HCT116 (cell line): Measurements from ENCODE around the gene UFSP2. TPM values are rescaled to one million over a fixed set of nuclear protein-coding genes. Genes with fewer than 3 reads are reported as not detected.

Experiments used
- ATAC-seq: fragments of 200-7000 bp; cut with Tn5 transposase; 2 replicates; pipeline ENCODE4 v1.9.1; 2020; ENCODE audit warnings: mild to moderate bottlenecking, moderate library complexity
- BruUV-seq: library from RNA; stranded (reverse); fragments of 400-500 nt; replicated peaks from 2 replicates; lab custom pipeline; 2021; lab: Mats Ljungman, UMichigan
- CTCF ChIA-PET: fragments of 300-600 bp; sonication (Branson Sonifier 250); formaldehyde crosslinking; loops from one replicate; lab custom pipeline; 2021; ENCODE audit warnings: antibody characterized with exemption; lab: Charles Lee
- POLR2A ChIA-PET: fragments of 300-600, 350-600 bp; sonication (Branson Sonifier 250); formaldehyde crosslinking; loops from one replicate; lab custom pipeline; 2021; ENCODE audit warnings: antibody characterized with exemption; lab: Charles Lee
- RAD21 ChIA-PET, 2 experiments: fragments of 300-600 bp; sonication (Branson Sonifier 250); formaldehyde crosslinking; loops; one replicate each; lab custom pipeline; 2023; ENCODE audit warnings: low total read pairs in 2 of 2; ENCODE audit not compliant: uncharacterized antibody in 2 of 2, unreplicated experiment in 2 of 2, low non-redundant PET in 1 of 2; lab: Charles Lee
- DNase-seq: peaks from one replicate; pipeline ENCODE4 v3.0.0-alpha.2; 2010; ENCODE audit warnings: low read depth, low spot score
- H2AFZ ChIP-seq: fragments of 200-600 bp; shearing (Covaris generic), sonication (generic); 2 replicates; pipeline ENCODE4 v1.6.1; 2017; ENCODE audit warnings: low read depth, mixed run types, mixed read lengths, antibody characterized with exemption, low read length; ENCODE audit not compliant: poor library complexity, severe bottlenecking
- H3K27ac ChIP-seq: 2 replicates; pipeline ENCODE4 v1.5.1; 2012; ENCODE audit warnings: low read depth, low read length
- H3K27me3 ChIP-seq: fragments of 200-600 bp; sonication (generic); 2 replicates; pipeline ENCODE4 v1.6.1; 2016; ENCODE audit warnings: mixed run types, low read length, mixed read lengths; ENCODE audit not compliant: insufficient read depth
- H3K36me3 ChIP-seq, 2 experiments: fragments of 200-500 bp in 1 of 2; fragments of 200-600 bp in 1 of 2; sonication (Bioruptor generic) in 1 of 2; sonication (generic) in 1 of 2; 2 replicates each; pipeline versions ENCODE4 v1.5.1 to v1.6.1; 2014 to 2016; ENCODE audit warnings: low read length in 2 of 2, inconsistent platforms in 1 of 2, mixed read lengths in 1 of 2, mixed run types in 1 of 2; ENCODE audit not compliant: insufficient read depth in 2 of 2, control insufficient read depth in 1 of 2
- H3K4me1 ChIP-seq, 2 experiments: fragments of 200-600 bp in 1 of 2; sonication (generic) in 1 of 2; 2 replicates each; pipeline versions ENCODE4 v1.5.1 to v1.6.1; 2012 to 2017; ENCODE audit warnings: low read length in 2 of 2, inconsistent platforms in 1 of 2, mild to moderate bottlenecking in 1 of 2, mixed read lengths in 1 of 2, mixed run types in 1 of 2, moderate library complexity in 1 of 2; ENCODE audit not compliant: insufficient read depth in 2 of 2, control insufficient read depth in 1 of 2
- H3K4me2 ChIP-seq: fragments of 200-600 bp; sonication (generic); 2 replicates; pipeline ENCODE4 v1.6.1; 2017; ENCODE audit warnings: mixed run types, low read length, mixed read lengths
- H3K4me3 ChIP-seq, 2 experiments: fragments of 200-600 bp in 1 of 2; sonication (generic) in 1 of 2; replicated peaks in 1 of 2; 2 replicates each; pipeline ENCODE4 v1.5.1; 2011 to 2016; ENCODE audit warnings: low read length in 2 of 2, control low read depth in 1 of 2, low read depth in 1 of 2, mild to moderate bottlenecking in 1 of 2, mixed read lengths in 1 of 2, mixed run types in 1 of 2
- H3K79me2 ChIP-seq: fragments of 200-600 bp; sonication (generic); 2 replicates; pipeline ENCODE4 v1.6.1; 2017; ENCODE audit warnings: mild to moderate bottlenecking, mixed run types, low read length, moderate library complexity, mixed read lengths; ENCODE audit not compliant: insufficient read depth
- H3K9ac ChIP-seq: fragments of 200-600 bp; sonication (generic); 2 replicates; pipeline ENCODE4 v1.6.1; 2016; ENCODE audit warnings: low read length, mixed read lengths
- H3K9me2 ChIP-seq: fragments of 200-600 bp; sonication (generic), shearing (Covaris generic); 2 replicates; pipeline ENCODE4 v1.6.1; 2017; ENCODE audit warnings: mixed run types, mild to moderate bottlenecking, moderate library complexity; ENCODE audit not compliant: insufficient read depth
- H3K9me3 ChIP-seq, 2 experiments: fragments of 200-500 bp in 1 of 2; fragments of 200-600 bp in 1 of 2; sonication (Bioruptor generic) in 1 of 2; sonication (generic) in 1 of 2; 2 replicates each; pipeline ENCODE4 v1.6.1; 2014 to 2017; ENCODE audit warnings: low read length in 2 of 2, mixed read lengths in 2 of 2, inconsistent platforms in 1 of 2, low read depth in 1 of 2, mild to moderate bottlenecking in 1 of 2, mixed run types in 1 of 2, moderate library complexity in 1 of 2; ENCODE audit not compliant: control insufficient read depth in 1 of 2, insufficient read depth in 1 of 2
- H4K20me1 ChIP-seq: fragments of 200-600 bp; sonication (generic), shearing (Covaris generic); 2 replicates; pipeline ENCODE4 v1.6.1; 2017; ENCODE audit warnings: mixed run types, mild to moderate bottlenecking, moderate library complexity; ENCODE audit not compliant: insufficient read depth
- CEBPB ChIP-seq: IDR thresholded peaks from 2 replicates; pipeline ENCODE4 v1.6.1; 2012; ENCODE audit warnings: low read depth
- ELF1 ChIP-seq: IDR thresholded peaks from 2 replicates; pipeline ENCODE4 v1.6.1; 2012; ENCODE audit warnings: low read depth, borderline replicate concordance
- JUND ChIP-seq: IDR thresholded peaks from 2 replicates; pipeline ENCODE4 v1.6.1; 2012
- POLR2A ChIP-seq: IDR thresholded peaks from 2 replicates; pipeline ENCODE4 v1.7.0; 2011; ENCODE audit warnings: borderline replicate concordance; ENCODE audit not compliant: insufficient read depth, insufficient read length; ENCODE audit errors: extremely low read depth
- POLR2AphosphoS5 ChIP-seq: IDR thresholded peaks from 2 replicates; pipeline ENCODE4 v1.6.1; 2011; ENCODE audit warnings: mild to moderate bottlenecking, low read depth, low read length, moderate library complexity
- RAD21 ChIP-seq: IDR thresholded peaks from 2 replicates; pipeline ENCODE4 v1.6.1; 2012; ENCODE audit warnings: low read depth, mild to moderate bottlenecking
- SIN3A ChIP-seq: IDR thresholded peaks from 2 replicates; pipeline ENCODE4 v1.6.1; 2012; ENCODE audit warnings: low read depth
- SP1 ChIP-seq: IDR thresholded peaks from 2 replicates; pipeline ENCODE4 v1.6.1; 2012; ENCODE audit warnings: low read depth
- SRF ChIP-seq: IDR thresholded peaks from 2 replicates; pipeline ENCODE4 v1.6.1; 2012; ENCODE audit warnings: low read depth
- TCF7L2 ChIP-seq: IDR thresholded peaks from 2 replicates; pipeline ENCODE4 v1.7.0; 2011; ENCODE audit warnings: borderline replicate concordance, inconsistent platforms; ENCODE audit not compliant: insufficient read depth, insufficient read length; ENCODE audit errors: extremely low read depth
- YY1 ChIP-seq: IDR thresholded peaks from 2 replicates; pipeline ENCODE4 v1.6.1; 2011; ENCODE audit warnings: low read length, low read depth, moderate library complexity, mild to moderate bottlenecking; ENCODE audit not compliant: insufficient replicate concordance; ENCODE audit errors: extremely low read depth
- ZFX ChIP-seq: fragments of 450-650 bp; IDR thresholded peaks from 2 replicates; pipeline ENCODE4 v1.6.1; 2017
- ZNF274 ChIP-seq: fragments of 200-500 bp; sonication (Bioruptor generic); IDR thresholded peaks from 2 replicates; pipeline ENCODE4 v1.6.1; 2014; ENCODE audit warnings: mild to moderate bottlenecking, low read depth, low read length, inconsistent platforms
- intact Hi-C: fragments of 100-400 bp; cut with micrococcal nuclease; formaldehyde crosslinking; loops from 2 replicates; pipeline ENCODE4 v1.10.0; 2022
- total RNA-seq: library from RNA; stranded (reverse); gene quantifications from one replicate; pipeline ENCODE4 v1.2.1, GENCODE V29; 2021; ENCODE audit not compliant: unreplicated experiment
- TF ChIP-seq, protein P1 (sequence below): IDR thresholded peaks from 2 replicates; pipeline ENCODE4 v1.6.1; 2012
- TF ChIP-seq, protein P2 (sequence below), 3 experiments: fragments of 200-600 bp in 1 of 3; sonication (generic) in 1 of 3; IDR thresholded peaks in 2 of 3; conservative IDR thresholded peaks in 1 of 3; 2 replicates each; pipeline ENCODE4 v1.5.1; 2012 to 2017; ENCODE audit warnings: low read depth in 2 of 3, low read length in 2 of 3, antibody characterized with exemption in 1 of 3, borderline replicate concordance in 1 of 3, control low read depth in 1 of 3, mild to moderate bottlenecking in 1 of 3, mixed read lengths in 1 of 3, mixed run types in 1 of 3, moderate library complexity in 1 of 3; ENCODE audit not compliant: insufficient read depth in 1 of 3
- TF ChIP-seq, protein P3 (sequence below): IDR thresholded peaks from 2 replicates; pipeline ENCODE4 v1.6.1; 2011; ENCODE audit warnings: mild to moderate bottlenecking, low read length, moderate library complexity; ENCODE audit not compliant: insufficient replicate concordance; ENCODE audit errors: extremely low read depth

UFSP2 gene
- total RNA-seq, 1 experiment from 2014 or later: 29.4 TPM

DNA sequence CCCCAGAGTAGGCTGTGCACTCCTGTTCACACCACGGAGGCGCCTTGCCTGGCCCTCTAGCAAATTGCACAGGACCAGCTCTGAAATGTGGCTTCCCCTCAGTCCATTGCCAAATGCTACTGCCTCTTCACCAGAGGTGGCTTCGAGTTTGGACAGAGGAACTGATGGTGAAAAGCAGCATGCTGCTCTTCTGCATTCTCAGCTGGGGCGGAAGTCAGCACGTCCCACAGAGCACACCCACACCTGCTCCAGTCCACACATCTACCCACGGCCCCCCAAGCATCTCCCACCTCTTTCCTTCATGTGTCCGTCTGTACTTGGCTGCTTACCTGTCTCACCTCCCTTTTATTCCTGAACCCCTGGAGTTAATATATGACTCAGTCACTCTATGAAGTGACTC, 73.6 kb downstream of the UFSP2 start:
- ChIA-PET CTCF (no interaction called here), RAD21 (no interaction called here), POLR2A (no interaction called here)
- no peak for DNase-seq
- Histone ChIP-seq H3K79me2 (no peaks in the 10 kb centered on the region), H3K9me3 (no peaks in the 10 kb centered on the region), H3K27ac (no peak overlapping the region), H3K4me3 (no peak overlapping the region), H3K36me3 (peaks cover 0 to under 1% of the 10 kb centered on the region in 2 experiments; a peak in 1 of 4 replicates), H3K4me2 (no peak overlapping the region), H2AFZ (no peak overlapping the region), H3K27me3 (no peaks in the 10 kb centered on the region), H3K9me2 (no peaks in the 10 kb centered on the region), H3K4me1 (no peaks in the 10 kb centered on the region), H3K9ac (no peak overlapping the region), H4K20me1 (no peaks in the 10 kb centered on the region)
- BruUV-seq: no TSS peak
- intact Hi-C loops: no loop called here
- TF ChIP-seq SRF: no peak
- TF ChIP-seq ZFX: no peak
- no peak for TF ChIP-seq POLR2AphosphoS5
- no peak for TF ChIP-seq TCF7L2
- TF ChIP-seq, protein P1, sequence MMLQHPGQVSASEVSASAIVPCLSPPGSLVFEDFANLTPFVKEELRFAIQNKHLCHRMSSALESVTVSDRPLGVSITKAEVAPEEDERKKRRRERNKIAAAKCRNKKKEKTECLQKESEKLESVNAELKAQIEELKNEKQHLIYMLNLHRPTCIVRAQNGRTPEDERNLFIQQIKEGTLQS: no peak
- no peak for TF ChIP-seq SP1
- no peak for TF ChIP-seq SIN3A
- no peak for ATAC-seq

DNA sequence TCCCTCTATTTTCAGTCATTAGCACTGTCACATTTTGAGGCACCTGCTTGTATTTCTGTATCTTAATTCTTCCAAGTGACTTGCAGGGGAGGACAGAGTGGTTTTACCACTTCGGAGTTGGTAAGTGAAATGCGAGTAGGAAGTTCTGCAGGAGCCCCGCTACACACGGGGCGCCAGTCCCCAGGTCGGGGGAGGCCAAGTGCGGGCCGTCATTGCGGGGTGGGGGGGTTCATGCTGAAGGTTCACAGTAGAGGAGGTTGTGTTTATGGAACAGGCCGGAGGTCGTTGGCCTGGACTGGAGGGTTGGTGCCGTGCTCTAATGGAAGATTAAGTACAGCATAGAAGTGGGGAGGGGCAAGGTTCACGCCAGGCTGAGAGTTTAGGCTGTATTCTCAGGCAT, 74.1 kb downstream of the UFSP2 start:
- ChIA-PET POLR2A (no interaction called here), CTCF (no interaction called here), RAD21 (no interaction called here)
- ATAC-seq: no peak
- TF ChIP-seq RAD21: no peak
- TF ChIP-seq CEBPB: no peak
- TF ChIP-seq POLR2A: no peak
- TF ChIP-seq POLR2AphosphoS5: no peak
- TF ChIP-seq ZNF274: no peak
- TF ChIP-seq YY1: no peak
- TF ChIP-seq, protein P2, sequence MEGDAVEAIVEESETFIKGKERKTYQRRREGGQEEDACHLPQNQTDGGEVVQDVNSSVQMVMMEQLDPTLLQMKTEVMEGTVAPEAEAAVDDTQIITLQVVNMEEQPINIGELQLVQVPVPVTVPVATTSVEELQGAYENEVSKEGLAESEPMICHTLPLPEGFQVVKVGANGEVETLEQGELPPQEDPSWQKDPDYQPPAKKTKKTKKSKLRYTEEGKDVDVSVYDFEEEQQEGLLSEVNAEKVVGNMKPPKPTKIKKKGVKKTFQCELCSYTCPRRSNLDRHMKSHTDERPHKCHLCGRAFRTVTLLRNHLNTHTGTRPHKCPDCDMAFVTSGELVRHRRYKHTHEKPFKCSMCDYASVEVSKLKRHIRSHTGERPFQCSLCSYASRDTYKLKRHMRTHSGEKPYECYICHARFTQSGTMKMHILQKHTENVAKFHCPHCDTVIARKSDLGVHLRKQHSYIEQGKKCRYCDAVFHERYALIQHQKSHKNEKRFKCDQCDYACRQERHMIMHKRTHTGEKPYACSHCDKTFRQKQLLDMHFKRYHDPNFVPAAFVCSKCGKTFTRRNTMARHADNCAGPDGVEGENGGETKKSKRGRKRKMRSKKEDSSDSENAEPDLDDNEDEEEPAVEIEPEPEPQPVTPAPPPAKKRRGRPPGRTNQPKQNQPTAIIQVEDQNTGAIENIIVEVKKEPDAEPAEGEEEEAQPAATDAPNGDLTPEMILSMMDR (IDR thresholded peaks at IDR 0.05 in 2 of 3, conservative IDR thresholded peaks at IDR 0.05 in 1 of 3; ENCODE audit: borderline replicate concordance in 1 of 3, insufficient read depth in 1 of 3, low read depth in 2 of 3, low read length in 2 of 3): no peak
- TF ChIP-seq JUND: no peak
- TF ChIP-seq ZFX: no peak
- no peak for TF ChIP-seq SRF
- no peak for TF ChIP-seq ELF1
- TF ChIP-seq SP1: no peak
- TF ChIP-seq, protein P1: no peak
- TF ChIP-seq, protein P3, sequence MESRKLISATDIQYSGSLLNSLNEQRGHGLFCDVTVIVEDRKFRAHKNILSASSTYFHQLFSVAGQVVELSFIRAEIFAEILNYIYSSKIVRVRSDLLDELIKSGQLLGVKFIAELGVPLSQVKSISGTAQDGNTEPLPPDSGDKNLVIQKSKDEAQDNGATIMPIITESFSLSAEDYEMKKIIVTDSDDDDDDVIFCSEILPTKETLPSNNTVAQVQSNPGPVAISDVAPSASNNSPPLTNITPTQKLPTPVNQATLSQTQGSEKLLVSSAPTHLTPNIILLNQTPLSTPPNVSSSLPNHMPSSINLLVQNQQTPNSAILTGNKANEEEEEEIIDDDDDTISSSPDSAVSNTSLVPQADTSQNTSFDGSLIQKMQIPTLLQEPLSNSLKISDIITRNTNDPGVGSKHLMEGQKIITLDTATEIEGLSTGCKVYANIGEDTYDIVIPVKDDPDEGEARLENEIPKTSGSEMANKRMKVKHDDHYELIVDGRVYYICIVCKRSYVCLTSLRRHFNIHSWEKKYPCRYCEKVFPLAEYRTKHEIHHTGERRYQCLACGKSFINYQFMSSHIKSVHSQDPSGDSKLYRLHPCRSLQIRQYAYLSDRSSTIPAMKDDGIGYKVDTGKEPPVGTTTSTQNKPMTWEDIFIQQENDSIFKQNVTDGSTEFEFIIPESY: no peak
- no peak for TF ChIP-seq SIN3A
- no peak overlapping the region for H3K9ac ChIP-seq
- no peak overlapping the region for H3K27ac ChIP-seq
- H4K20me1 ChIP-seq: no peaks in the 10 kb centered on the region
- no peaks in the 10 kb centered on the region for H3K4me1 ChIP-seq
- no peak overlapping the region for H2AFZ ChIP-seq
- no peaks in the 10 kb centered on the region for H3K9me3 ChIP-seq
- intact Hi-C loops: no loop called here
- H3K4me2 ChIP-seq: no peak overlapping the region
- DNase-seq: no peak
- BruUV-seq: no TSS peak
- no peak overlapping the region for H3K4me3 ChIP-seq
- H3K9me2 ChIP-seq: no peaks in the 10 kb centered on the region
- no peaks in the 10 kb centered on the region for H3K79me2 ChIP-seq
- H3K36me3 ChIP-seq: peaks cover under 1 to 5% of the 10 kb centered on the region in 2 experiments; a peak in 2 of 4 replicates
- no peaks in the 10 kb centered on the region for H3K27me3 ChIP-seq
